MCF 10A (cell line): Measurements from ENCODE around the gene EMX1. TPM values are rescaled to one million over a fixed set of nuclear protein-coding genes. Genes with fewer than 3 reads are reported as not detected.
A peak's percentile ranks its signal among the peaks of the same experiment; 100 is the strongest.

Experiments
- BruUV-seq: library from RNA; stranded (reverse); fragments of 400-500 nt; replicated peaks from 2 replicates; lab custom pipeline; 2021; lab: Mats Ljungman, UMichigan
- CTCF ChIA-PET: fragments of 300-600 bp; sonication (Branson Sonifier 250); formaldehyde crosslinking; extraction: SDS; loops from one replicate; lab custom pipeline; 2021; ENCODE audit warnings: antibody characterized with exemption, inconsistent platforms; lab: Yijun Ruan, JAX
- POLR2A ChIA-PET: fragments of 300-600, 350-650 bp; sonication (Branson Sonifier 250); formaldehyde crosslinking; extraction: SDS; loops from one replicate; lab custom pipeline; 2020; ENCODE audit warnings: antibody characterized with exemption, inconsistent platforms; lab: Yijun Ruan, JAX
- DNase-seq: peaks from one replicate; pipeline ENCODE4 v3.0.0-alpha.2; 2018; ENCODE audit not compliant: unreplicated experiment
- H3K27ac Mint-ChIP-seq: one replicate; pipeline ENCODE4 v1.8.0; 2022; ENCODE audit warnings: mild to moderate bottlenecking, low read depth, mixed read lengths; ENCODE audit not compliant: unreplicated experiment
- H3K27me3 Mint-ChIP-seq: one replicate; pipeline ENCODE4 v1.8.0; 2022; ENCODE audit warnings: mixed read lengths; ENCODE audit not compliant: insufficient read depth, unreplicated experiment
- H3K36me3 Mint-ChIP-seq: one replicate; pipeline ENCODE4 v1.8.0; 2022; ENCODE audit warnings: mild to moderate bottlenecking, moderate library complexity, mixed read lengths; ENCODE audit not compliant: insufficient read depth, unreplicated experiment
- H3K4me1 Mint-ChIP-seq: one replicate; pipeline ENCODE4 v1.8.0; 2022; ENCODE audit warnings: mixed read lengths; ENCODE audit not compliant: insufficient read depth, unreplicated experiment
- H3K4me3 Mint-ChIP-seq: one replicate; pipeline ENCODE4 v1.8.0; 2022; ENCODE audit warnings: mild to moderate bottlenecking, moderate library complexity, mixed read lengths; ENCODE audit not compliant: unreplicated experiment
- H3K9me3 Mint-ChIP-seq: one replicate; pipeline ENCODE4 v1.8.0; 2022; ENCODE audit warnings: mixed read lengths; ENCODE audit not compliant: unreplicated experiment
- intact Hi-C: fragments of 100-400 bp; cut with micrococcal nuclease; formaldehyde crosslinking; loops from 2 replicates; pipeline ENCODE4 v1.14.1; 2022
- total RNA-seq: library from RNA; stranded (reverse); gene quantifications from 2 replicates; pipeline ENCODE4 v1.2.3, GENCODE V29; 2022
- TF ChIP-seq, protein P1 (sequence below): fragments of 200-600 bp; IDR thresholded peaks from one replicate; pipeline ENCODE4 v1.8.0; 2022; ENCODE audit warnings: antibody characterized with exemption, mild to moderate bottlenecking; ENCODE audit not compliant: unreplicated experiment

Gene EMX1
- total RNA-seq, 1 experiment from 2014 or later: not detected

DNA sequence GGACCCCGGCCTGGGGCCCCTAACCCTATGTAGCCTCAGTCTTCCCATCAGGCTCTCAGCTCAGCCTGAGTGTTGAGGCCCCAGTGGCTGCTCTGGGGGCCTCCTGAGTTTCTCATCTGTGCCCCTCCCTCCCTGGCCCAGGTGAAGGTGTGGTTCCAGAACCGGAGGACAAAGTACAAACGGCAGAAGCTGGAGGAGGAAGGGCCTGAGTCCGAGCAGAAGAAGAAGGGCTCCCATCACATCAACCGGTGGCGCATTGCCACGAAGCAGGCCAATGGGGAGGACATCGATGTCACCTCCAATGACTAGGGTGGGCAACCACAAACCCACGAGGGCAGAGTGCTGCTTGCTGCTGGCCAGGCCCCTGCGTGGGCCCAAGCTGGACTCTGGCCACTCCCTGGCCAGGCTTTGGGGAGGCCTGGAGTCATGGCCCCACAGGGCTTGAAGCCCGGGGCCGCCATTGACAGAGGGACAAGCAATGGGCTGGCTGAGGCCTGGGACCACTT, 16.4 kb downstream of the EMX1 start:
- ChIA-PET CTCF (no interaction called here), POLR2A (no interaction called here)
- DNase-seq: no peak
- Mint-ChIP-seq H3K4me1 (no peaks in the 10 kb centered on the region), H3K36me3 (no peaks in the 10 kb centered on the region), H3K9me3 (no peaks in the 10 kb centered on the region), H3K4me3 (no peak overlapping the region), H3K27ac (no peak overlapping the region), H3K27me3 (no peaks in the 10 kb centered on the region)
- no TSS peak for BruUV-seq
- intact Hi-C loops: no loop called here
- TF ChIP-seq, protein P1, sequence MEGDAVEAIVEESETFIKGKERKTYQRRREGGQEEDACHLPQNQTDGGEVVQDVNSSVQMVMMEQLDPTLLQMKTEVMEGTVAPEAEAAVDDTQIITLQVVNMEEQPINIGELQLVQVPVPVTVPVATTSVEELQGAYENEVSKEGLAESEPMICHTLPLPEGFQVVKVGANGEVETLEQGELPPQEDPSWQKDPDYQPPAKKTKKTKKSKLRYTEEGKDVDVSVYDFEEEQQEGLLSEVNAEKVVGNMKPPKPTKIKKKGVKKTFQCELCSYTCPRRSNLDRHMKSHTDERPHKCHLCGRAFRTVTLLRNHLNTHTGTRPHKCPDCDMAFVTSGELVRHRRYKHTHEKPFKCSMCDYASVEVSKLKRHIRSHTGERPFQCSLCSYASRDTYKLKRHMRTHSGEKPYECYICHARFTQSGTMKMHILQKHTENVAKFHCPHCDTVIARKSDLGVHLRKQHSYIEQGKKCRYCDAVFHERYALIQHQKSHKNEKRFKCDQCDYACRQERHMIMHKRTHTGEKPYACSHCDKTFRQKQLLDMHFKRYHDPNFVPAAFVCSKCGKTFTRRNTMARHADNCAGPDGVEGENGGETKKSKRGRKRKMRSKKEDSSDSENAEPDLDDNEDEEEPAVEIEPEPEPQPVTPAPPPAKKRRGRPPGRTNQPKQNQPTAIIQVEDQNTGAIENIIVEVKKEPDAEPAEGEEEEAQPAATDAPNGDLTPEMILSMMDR: no peak

DNA sequence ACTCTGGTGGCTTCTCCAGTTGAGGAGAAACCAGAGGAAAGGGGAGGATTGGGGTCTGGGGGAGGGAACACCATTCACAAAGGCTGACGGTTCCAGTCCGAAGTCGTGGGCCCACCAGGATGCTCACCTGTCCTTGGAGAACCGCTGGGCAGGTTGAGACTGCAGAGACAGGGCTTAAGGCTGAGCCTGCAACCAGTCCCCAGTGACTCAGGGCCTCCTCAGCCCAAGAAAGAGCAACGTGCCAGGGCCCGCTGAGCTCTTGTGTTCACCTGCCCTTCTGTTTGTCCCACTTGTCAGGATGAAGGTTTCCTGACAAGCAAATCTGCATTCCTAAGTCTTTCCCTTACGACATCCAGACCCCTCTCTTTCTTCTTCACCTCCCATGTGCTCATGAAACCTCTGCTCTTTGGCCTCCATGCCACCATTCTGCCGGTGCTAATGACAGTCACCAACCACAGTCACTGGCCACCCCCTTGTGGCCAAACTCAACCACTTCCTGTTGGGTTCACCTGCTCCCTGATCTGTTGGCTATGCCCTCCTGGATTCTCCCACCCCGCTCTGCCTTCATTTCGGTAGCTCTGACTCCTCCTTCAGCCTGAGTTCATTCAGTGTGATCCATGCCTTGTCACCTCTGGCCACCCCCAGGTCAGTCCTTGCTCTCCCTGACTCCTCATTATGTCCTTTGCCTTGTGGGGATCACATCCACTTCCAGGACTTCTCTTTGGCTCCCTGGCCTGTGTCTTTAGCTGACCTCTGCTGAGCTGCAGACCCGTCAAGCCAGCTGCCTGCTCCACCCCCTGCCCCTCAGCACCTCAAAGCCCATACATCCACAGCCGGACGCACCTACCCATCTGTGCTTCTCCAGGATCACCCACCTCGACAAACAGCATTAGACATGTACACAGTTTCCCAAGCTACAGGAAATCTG, 17.6 kb downstream of the EMX1 start:
- POLR2A ChIA-PET: interaction anchor here (1.3 kb wide), 1 partner anchor 8 kb away, joined by 3 read pairs; no protein-coding TSS in a partner anchor
- TF ChIP-seq, protein P1: peak; percentile 43
- CTCF ChIA-PET: interaction anchor here (0.8 to 1.1 kb wide), 3 partner anchors 8 to 39 kb away, joined by 3 read pairs; no protein-coding TSS in a partner anchor
- Mint-ChIP-seq H3K27ac (no peak overlapping the region), H3K27me3 (no peaks in the 10 kb centered on the region), H3K4me3 (no peak overlapping the region), H3K36me3 (no peaks in the 10 kb centered on the region), H3K4me1 (no peaks in the 10 kb centered on the region), H3K9me3 (no peaks in the 10 kb centered on the region)
- peak; percentile 57 for DNase-seq
- intact Hi-C loops: loop anchor here (1.0 kb wide), 1 partner anchor 43 kb away; no protein-coding TSS in a partner anchor
- no TSS peak for BruUV-seq

DNA sequence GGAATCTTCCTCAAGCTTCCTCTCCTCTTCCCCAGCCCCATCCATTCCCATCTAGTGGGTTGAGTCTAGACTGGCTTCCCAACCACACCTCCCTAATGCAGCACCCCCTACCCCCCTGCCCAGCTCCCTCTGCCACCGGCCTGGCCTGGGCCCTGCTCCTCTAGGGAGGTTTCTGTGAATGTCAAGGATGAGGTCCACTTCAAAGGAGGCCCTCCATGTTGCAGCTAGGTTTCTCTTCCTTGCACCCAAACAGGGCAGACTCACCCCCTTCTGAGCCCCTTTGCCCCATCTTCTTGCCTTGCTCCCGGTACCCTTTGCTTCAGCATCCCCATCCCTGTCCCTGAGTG, 18.3 kb downstream of the EMX1 start:
- no peaks in the 10 kb centered on the region for H3K4me1 Mint-ChIP-seq
- BruUV-seq: no TSS peak
- CTCF ChIA-PET: interaction anchor here (0.8 to 1.1 kb wide), 2 partner anchors 9 to 16 kb away, joined by 3 read pairs; no protein-coding TSS in a partner anchor
- no peaks in the 10 kb centered on the region for H3K36me3 Mint-ChIP-seq
- no peaks in the 10 kb centered on the region for H3K9me3 Mint-ChIP-seq
- H3K27me3 Mint-ChIP-seq: no peaks in the 10 kb centered on the region
- H3K27ac Mint-ChIP-seq: no peak overlapping the region
- DNase-seq: no peak
- POLR2A ChIA-PET: interaction anchor here (1.3 kb wide), 1 partner anchor 9 kb away, joined by 3 read pairs; no protein-coding TSS in a partner anchor
- H3K4me3 Mint-ChIP-seq: no peak overlapping the region
- TF ChIP-seq, protein P1: no peak
- intact Hi-C loops: loop anchor here (1.0 kb wide), 1 partner anchor 43 kb away; no protein-coding TSS in a partner anchor
